HG03066 (cell line): ENCODE data around the gene NOPCHAP1.
"Not testable (repeated sequence)": the region's sequence is repeated elsewhere in the genome, so short reads cannot be mapped to it uniquely, and the experiment has no call there.

Source experiments
- ATAC-seq: cut with Tn5 transposase; IDR thresholded peaks from one replicate; pipeline ENCODE4 v1.9.1; 2021; ENCODE audit warnings: low read depth; ENCODE audit not compliant: unreplicated experiment

NOPCHAP1 gene, protein sequence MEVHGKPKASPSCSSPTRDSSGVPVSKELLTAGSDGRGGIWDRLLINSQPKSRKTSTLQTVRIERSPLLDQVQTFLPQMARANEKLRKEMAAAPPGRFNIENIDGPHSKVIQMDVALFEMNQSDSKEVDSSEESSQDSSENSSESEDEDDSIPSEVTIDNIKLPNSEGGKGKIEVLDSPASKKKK

DNA sequence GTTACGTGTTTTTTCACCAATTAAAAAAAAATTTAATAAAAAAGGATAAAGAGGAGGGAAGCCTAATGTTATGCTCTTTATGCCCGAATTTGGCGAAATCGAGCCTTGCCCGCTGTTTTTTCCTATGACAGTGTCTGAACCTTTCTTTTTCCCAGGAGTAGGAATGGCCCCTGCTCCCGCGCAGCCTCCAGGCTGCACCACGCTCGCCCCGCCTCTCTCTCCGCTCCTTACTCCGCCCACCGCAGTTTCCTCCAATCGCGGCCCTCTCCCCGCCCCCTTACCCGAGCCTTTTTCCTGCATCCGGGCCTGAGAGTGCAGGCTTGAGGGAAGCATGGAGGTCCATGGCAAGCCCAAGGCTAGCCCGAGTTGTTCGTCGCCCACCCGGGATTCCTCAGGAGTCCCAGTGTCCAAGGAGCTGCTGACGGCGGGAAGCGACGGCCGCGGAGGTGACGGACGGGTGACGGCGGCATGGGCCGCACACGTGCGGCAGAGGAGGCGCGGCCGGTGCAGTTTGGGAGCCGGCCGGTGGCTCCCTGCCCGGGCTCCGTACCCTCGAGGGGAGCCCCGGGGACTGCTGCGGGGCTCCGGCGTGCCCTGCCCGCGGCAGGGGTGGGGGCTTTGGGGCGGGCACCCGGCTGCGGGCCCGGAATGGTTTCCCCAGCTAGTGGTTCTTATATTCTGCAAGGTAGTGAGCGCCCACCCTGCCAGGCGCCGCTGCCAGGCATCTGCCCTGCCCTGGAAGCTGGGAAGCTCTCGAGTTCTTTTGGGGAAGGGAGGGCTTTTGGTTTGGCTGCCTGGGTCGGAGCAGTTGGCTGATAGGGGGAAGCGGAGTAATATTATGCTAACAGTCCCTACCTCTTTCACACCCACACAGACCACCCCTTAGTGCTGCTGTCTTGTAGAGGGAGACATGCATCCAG is at the start of gene NOPCHAP1:
NOPCHAP1 (plus strand) TSS at position 295 of the 920 bp plus-strand sequence; CDS start at position 332, 37 bp downstream.
- peak; percentile 99 for ATAC-seq

DNA sequence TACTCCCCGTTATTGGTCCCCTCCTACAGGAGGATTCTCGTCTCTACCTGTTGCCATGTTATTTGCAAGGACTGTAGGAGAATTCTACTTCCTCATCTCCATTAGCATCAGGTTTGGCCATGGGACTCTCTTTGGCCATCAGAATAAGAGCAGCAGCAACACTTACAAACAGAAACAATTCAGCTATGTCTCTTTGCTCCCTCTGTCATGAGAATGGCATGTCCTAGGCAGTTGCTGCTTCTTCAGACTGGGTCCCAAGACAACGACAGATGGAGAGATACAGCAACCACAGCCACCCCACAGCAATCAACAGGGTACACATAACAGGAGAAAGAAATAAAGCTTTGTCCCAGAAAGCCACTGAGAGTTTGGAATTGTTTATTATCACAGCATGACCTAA is 47.7 kb upstream of the NOPCHAP1 start:
- ATAC-seq, result no peak

DNA sequence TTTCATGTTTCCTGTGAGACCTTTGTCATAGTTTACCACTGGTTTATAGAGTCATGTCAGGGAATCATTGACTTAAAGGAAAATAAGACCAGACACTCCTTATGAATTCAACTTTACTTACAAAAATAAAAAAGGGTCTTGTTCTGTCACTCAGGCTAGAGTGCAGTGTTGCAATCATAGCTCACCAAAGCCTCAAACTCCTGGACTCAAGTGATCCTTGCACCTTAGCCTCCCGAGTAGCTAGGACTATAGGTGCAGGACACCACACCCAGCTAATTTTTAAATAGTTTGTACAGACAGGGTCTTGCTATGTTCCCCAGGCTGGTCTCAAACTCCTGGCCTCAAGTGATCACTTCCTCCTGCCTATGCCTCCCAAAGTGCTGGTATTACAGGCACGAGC is 47.0 kb upstream of the NOPCHAP1 start:
- no peak for ATAC-seq

DNA sequence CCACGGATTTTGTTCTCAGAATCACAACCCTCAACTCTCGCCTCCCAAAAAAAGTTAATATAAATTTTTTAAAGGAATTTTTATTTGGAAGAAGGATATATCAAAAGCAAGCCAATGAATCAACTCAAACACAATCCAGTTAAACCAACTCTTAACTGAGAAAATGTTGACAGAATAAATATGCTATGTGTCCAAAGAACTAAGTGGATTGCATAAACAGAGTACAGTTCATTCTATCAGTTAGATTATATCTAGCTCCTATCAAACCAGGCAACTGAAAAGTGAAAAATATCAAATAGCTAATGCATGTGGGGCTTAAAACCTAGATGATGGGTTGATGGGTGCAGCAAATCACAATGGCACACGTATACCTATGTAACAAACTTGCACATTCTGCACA is 44.7 kb upstream of the NOPCHAP1 start:
- ATAC-seq, result no peak

DNA sequence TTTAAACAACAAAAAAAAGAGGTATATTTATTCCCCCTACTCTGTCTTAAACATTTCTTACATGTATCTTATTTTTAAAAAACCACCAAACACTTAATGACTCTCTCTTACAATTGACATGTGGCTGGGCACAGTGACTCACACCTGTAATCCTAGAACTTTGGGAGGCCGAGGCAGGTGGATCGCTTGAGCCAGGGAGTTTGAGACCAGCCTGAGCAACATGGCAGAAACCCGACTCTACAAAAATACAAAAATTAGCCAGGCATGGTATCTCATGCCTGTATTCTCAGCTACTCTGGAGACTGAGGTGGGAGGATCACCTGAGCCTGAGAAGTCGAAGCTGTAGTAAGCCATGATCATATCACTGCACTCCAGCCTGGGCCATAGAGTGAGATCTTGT is 44.0 kb upstream of the NOPCHAP1 start:
- ATAC-seq, result no peak

DNA sequence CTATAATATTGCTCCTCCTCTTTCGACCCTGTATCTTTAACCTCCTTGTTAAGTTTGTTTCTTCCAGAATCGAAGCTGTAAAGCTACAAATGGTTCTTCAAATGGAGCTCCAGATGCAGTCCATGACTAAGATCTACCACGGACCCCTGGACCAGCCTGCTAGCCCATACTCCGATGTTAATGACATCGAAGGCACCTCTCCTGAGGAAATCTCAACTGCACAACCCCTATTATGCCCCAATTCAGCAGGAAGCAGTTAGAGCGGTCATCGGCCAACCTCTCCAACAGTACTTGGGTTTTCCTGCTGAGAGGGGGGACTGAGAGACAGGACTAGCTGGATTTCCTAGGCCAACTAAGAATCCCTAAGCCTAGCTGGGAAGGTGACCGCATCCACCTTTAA is 42.7 kb upstream of the NOPCHAP1 start:
- ATAC-seq, result not testable (repeated sequence)

DNA sequence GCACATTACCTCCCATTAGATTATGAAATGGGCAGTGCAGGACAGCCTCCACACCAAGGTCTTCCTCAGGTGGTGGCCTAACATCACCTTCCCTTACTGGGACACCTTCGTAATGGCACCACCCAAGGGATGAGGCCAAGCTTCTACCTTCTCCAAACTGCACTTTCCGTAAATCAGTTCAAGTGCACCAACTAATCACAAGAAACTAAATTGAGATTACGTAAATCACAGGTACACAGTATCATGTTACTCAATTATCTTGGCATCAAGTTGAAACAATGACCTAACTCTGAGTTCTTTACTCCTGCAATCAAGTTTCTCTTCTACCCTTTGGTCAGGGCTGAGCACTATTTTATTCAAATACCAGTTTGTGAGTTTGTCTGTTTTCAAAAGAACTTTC is 41.9 kb upstream of the NOPCHAP1 start:
- ATAC-seq, result no peak

DNA sequence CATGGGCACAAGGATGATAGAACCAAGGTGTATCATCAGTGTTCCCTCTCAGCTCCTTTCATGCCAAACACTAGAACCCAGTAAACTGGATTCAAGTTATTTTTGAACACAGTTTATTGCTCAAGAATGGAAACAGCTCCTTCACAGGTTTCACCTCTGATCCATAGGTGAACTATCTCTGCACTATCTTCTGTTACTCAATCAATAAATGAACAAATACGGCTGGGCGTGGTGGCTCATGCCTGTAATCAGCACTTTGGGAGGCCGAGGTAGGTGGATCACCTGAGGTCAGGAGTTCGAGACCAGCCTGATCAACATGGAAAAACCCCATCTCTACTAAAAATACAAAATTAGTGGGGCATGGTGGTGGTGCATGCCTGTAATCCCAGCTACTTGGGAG is 37.4 kb upstream of the NOPCHAP1 start:
- ATAC-seq, result not testable (repeated sequence)

DNA sequence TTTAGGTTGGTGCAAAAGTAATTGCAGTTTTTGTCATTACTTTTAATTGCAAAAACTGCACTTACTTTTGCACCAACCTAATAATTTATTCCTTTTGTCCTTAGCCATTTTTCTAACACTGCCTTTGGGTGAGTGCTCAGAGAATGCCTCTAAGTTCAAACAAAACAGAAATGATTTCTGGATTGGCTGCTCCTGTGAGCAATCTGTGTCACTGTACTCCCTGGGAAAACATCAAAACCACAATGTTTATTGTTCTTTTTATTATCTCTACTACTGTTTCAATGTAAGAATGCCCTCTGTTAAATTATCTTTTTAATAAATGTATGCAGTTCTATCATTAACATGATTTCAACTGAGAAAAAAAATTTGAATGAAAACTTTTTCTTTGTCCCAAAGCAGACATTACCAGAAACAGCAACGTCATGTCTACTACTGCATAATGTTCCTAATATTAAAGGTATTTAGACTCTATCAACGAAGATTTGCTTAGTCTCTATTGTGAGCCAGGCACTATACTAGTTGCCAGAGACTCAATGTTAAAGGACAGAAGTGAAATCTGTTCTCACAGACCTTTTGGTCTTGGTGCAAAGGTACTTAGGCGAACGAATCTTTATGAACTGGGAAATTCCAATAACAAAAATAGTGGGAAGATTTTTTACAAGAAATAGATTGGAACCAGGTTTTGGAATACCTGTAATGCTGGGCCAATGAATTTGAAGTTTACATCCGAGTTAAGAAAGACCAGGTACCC is 34.2 kb upstream of the NOPCHAP1 start:
- ATAC-seq, result no peak

DNA sequence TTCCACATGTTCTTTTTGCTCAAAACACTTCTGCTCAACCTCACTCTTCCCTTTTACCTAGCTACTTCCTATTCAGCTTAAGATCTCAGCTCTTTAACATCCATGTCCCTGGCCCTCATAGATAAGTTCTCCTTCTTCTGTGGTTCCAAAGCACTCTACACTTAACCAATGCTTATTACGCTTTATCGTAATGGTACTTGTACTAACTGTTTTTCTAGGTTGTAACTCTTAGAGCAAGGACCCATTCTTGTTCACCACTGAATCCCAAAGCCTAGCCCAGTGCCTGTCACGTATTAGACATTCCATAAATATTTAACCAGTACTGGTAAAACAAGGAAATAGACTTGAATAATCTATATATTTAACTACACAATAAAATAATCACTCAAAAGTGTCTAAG is 33.3 kb upstream of the NOPCHAP1 start:
- ATAC-seq, result no peak

DNA sequence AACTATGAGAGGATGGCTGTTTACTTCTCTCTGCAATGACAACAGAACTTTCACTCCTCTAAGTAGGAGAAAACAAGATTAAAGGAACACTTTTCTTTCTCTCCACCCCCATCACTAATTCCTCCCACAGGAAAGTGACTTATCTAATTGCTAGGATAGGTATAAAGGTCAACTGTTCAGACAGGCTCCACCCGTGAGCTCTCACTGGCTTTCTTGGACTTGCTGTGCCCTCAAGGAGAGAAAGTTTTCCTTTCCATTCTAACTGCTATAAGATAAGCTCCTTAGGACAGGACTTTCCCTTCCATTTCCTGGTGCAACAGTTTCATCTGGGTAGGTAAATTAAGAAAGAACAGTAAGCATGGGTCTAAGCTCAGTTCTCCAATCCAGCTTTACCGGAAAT is 32.8 kb upstream of the NOPCHAP1 start:
- no peak for ATAC-seq

DNA sequence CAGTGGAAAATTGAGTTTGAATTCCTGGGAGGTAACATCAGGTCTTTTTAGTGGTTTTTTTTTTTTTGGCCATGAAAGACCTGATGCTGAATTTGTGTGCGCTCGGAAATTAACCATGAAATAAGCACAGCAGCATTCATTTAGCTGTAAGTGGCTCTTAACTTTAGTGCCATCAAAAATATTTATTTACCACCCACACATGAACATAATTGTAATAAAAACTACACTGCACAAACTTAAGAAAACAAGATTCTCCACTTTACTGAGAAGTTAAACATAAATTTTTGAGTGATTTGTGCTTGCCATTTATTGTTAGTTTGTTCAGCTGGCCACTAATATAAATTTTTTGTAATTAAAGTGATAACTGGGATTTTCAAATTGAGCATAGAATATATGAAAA is 30.4 kb upstream of the NOPCHAP1 start:
- ATAC-seq, result no peak

DNA sequence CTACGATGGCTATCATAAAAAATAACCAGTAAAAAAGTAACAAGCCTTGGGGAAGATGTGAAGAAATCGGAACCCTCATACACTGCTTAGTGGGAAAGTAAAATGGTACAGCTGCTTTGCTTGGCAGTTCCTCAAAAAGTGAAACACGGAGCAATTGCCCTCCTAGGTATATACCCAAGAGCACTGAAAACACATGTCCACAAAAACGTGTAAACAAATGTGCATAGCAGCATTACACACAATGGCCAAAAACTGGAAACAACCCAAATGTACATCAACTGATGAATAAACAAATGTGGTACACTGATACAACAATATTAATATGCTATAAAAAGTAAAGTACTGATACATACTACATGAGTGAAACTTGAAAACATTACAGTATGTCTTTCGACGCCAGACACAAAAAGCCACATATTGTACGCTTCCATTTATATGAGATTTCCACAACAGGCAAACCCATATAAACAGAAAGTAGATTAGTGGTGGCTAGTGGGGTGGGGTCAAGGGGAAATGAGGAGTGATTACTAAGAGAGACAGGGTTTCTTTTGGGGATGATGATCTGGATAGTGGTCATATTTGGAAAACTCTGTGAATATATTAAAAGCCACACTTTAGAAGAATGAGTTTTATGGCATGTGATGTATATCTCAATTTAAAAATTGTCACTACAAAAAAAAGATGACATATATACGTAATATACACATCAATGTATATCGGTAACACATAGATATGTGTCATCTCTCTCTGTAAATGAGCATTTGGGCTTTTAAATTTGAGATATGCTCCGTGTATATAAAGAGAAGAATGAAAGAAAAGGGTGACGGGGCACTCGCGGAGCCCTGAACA is 29.0 kb upstream of the NOPCHAP1 start:
- ATAC-seq, result no peak

DNA sequence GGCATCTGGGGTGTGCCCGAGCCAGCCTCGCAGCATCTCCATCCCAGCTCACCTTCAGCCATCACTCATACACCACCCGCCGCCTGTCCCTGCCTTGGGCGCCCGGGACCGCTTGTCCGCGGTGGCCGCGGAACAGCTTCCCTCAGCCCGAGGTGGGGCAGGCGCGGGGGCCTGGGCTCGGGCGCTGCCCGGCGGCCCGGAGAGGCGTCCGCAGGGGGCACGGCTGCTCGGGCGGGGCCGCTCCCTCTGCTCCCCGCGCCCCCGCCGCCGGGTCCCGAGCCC is 28.5 kb upstream of the NOPCHAP1 start:
- ATAC-seq, result peak; percentile 13

DNA sequence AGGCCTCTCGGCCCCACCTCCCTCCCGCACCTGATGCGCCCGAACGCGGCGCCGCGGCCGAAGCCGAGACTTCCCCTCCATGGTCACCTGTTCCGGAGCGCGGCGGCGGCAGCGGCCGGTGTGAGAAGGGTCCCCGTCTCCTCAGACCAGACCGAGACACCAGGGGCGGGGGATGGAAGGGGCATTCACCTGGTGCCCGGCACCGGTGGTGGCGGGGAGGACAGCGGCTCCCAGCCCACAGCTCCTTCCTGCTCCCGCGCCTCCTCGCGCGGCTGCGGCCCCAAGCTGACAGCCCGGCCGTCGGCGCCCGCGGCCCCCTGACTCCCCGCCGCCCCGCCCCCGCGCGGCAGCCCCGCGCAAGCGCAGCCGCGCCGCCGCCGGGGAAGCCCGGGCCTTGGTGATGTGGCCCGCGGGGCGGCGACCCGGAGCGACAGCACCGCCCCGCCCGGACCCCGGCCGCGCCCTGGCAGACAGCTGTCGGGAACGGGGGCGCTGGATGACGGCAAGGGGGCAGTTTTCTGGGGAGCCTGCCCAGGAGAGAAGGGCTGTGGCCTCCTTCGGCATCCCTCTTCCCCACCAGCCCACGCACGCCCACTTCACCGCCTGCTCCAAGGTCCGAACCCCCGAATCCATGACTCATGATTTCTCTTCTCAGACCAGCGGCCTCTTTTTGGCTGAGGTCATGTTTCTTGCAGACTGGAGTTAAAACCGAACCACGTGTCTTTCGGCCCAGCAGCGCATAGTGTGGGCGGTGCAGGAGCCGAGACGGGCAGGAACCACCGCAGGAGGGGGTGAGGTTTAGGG is 27.9 kb upstream of the NOPCHAP1 start, which contains the start of gene SLC41A2:
SLC41A2 (minus strand) TSS at position 290 of the 804 bp plus-strand sequence. CDS start 29,763 bp downstream, outside the sequence.
- ATAC-seq, result peak; percentile 75

DNA sequence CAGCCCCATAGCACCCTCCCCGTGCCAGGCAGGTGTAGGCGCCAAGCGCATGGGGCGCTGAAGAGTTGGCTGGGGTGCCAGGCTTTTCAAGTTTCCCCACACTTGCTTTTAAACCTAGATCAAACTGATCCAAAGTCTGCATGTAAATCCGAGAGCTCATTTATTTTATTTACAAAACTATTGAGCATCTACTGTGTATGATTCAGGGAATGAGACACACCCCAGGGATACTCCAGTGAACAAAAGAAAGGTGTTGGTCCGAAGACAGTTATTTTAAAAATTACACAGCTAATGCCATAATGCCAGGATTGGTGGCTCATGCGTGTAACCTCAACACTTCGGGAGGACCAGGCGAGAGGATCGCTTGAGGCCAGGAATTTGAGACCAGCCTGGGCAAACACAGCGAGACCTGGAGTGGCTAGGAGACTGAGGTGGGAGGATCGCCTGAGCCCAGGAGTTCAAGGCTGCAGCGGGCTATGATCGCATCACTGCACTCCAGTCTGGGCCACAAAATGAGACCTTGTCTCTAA is 27.2 kb upstream of the NOPCHAP1 start:
- no peak for ATAC-seq

DNA sequence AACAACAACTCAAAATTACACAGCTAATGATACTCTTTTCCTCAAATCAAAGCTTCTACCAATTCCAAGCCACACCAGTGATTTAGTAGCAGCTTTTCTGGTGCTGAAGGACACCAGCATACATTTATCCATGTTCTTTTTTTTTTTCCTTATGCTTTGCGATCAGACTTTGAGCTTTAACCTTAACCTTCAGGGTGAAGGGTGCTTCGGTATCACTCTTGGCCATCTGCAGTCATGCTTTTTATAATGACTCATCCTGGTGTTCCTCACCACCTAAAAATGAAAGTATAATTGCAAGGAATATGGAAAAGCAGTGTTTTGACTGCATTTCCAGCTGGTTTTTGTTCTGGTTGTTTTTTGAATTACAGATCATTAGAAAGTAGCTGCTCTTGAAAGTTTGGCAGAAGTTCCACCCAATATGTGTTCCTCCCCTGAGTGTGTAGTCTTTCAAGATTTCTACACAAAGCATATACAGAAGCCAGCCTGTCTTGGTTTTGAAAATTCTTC is 26.7 kb upstream of the NOPCHAP1 start:
- ATAC-seq, result no peak

DNA sequence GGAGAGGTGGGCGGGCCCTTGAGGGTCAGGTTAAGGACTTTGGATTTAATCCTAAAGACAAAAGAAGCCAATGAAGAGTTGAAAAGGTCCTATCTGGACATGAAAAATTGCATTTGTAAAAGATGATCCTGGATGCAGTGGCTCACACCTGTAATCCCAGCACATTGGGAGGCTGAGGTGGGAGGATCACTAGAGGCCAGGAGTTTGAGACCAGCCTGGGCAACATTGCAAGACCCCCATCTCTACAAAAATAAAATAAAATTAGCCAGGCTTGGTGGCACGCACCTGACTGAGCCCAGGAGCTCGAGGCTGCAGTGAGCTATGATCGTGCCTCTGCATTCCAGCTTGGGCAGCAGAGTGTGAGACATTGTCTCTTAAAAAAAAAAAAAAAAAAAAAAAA is 25.7 kb upstream of the NOPCHAP1 start:
- no peak for ATAC-seq

DNA sequence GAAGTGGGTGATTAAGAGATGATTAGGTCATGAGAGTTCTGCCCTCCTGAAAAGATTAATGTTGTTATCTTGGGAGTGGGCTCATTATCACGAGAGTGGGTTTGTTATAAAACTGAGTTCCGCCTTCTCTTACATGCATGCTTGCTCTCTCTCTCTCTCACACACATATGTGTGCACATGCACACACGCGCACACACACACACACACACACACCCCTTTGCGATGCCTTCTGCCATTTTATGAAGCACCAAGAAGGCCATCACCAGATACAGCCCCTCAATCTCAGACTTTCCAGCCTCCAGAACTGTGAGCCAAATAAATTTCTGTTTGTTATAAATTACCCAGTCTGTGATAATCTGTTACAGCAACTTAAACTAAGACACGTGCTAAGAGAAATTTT is 22.4 kb upstream of the NOPCHAP1 start:
- ATAC-seq, result no peak
